Measurements from ENCODE around the gene ELF5.

DNA sequence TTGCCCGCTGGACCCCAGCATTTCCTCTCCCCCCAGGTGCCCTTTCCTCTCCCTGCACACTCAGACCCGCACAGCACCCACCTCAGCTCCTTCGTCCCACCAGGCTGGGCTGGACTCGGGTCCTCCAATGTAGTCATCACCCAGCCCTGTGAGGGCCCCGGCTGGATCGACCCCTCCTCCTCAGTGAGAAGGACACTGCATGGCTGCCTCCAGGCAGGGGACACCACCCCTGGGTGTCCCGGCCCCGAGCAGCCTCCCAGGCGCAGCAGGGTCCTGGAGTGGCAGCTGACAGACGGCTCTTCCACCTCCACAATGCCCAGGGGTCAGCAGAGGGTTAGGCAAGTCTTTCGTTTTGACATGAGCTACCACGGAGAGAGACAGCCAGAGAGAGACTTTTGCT lies 11.1 kb upstream of the ELF5 start:
- TF ChIP-seq, protein P1, sequence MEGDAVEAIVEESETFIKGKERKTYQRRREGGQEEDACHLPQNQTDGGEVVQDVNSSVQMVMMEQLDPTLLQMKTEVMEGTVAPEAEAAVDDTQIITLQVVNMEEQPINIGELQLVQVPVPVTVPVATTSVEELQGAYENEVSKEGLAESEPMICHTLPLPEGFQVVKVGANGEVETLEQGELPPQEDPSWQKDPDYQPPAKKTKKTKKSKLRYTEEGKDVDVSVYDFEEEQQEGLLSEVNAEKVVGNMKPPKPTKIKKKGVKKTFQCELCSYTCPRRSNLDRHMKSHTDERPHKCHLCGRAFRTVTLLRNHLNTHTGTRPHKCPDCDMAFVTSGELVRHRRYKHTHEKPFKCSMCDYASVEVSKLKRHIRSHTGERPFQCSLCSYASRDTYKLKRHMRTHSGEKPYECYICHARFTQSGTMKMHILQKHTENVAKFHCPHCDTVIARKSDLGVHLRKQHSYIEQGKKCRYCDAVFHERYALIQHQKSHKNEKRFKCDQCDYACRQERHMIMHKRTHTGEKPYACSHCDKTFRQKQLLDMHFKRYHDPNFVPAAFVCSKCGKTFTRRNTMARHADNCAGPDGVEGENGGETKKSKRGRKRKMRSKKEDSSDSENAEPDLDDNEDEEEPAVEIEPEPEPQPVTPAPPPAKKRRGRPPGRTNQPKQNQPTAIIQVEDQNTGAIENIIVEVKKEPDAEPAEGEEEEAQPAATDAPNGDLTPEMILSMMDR (IDR thresholded peaks at IDR 0.05; ENCODE audit: poor library complexity, severe bottlenecking) = no peak
- TF ChIP-seq POLR2AphosphoS5 (IDR thresholded peaks at IDR 0.05) (no peak), MXI1 (conservative IDR thresholded peaks at IDR 0.05; ENCODE audit: poor library complexity, severe bottlenecking) (no peak)

All from neural cell (in vitro differentiated cells).